Heart left ventricle (tissue), 16 donors: ENCODE results near the gene FOXN1. TPM values are rescaled to one million over a fixed set of nuclear protein-coding genes. Genes with fewer than 3 reads are reported as not detected.

Experiments
- ATAC-seq, 4 donors: fragments of 200-7000 bp; cut with Tn5 transposase; one replicate each; pipeline ENCODE4 v1.9.1; 2020 to 2022; ENCODE audit warnings: moderate library complexity in 4 of 4, mild to moderate bottlenecking in 3 of 4, moderate number of reproducible peaks in 1 of 4
- DNase-seq, 5 donors: peaks; one replicate each; pipeline ENCODE4 v3.0.0-alpha.2; 2020
- H3K27ac ChIP-seq, 12 donors: fragments of 200-600 bp; sonication (generic) in 4 of 12; one replicate each; pipeline versions ENCODE4 v1.5.0 to v1.8.0; 2016 to 2022; ENCODE audit warnings: mild to moderate bottlenecking in 2 of 12
- H3K27me3 ChIP-seq, 9 donors: fragments of 200-600 bp; sonication (generic) in 2 of 9; one replicate each; pipeline versions ENCODE4 v1.5.1 to v1.8.0; 2016 to 2022; ENCODE audit warnings: mild to moderate bottlenecking in 3 of 9
- H3K36me3 ChIP-seq, 9 donors: fragments of 200-600 bp; sonication (generic) in 2 of 9; one replicate each; pipeline versions ENCODE4 v1.5.0 to v1.8.0; 2018 to 2022; ENCODE audit warnings: mild to moderate bottlenecking in 2 of 9
- H3K4me1 ChIP-seq, 12 donors: fragments of 200-600 bp; sonication (generic) in 4 of 12; one replicate each; pipeline versions ENCODE4 v1.5.0 to v1.8.0; 2016 to 2022; ENCODE audit warnings: mild to moderate bottlenecking in 3 of 12
- H3K4me3 ChIP-seq, 12 donors: fragments of 200-600 bp; sonication (generic) in 4 of 12; one replicate each; pipeline versions ENCODE4 v1.5.0 to v1.8.0; 2017 to 2022; ENCODE audit warnings: mild to moderate bottlenecking in 9 of 12, moderate library complexity in 4 of 12
- H3K9me3 ChIP-seq, 12 donors: fragments of 200-600 bp; sonication (generic) in 4 of 12; one replicate each; pipeline versions ENCODE4 v1.5.0 to v1.8.0; 2016 to 2022; ENCODE audit warnings: mild to moderate bottlenecking in 1 of 12
- CTCF ChIP-seq, 12 donors: fragments of 200-600 bp; sonication (generic) in 4 of 12; IDR thresholded peaks; one replicate each; pipeline versions ENCODE4 v1.5.0 to v1.8.0; 2018 to 2022; ENCODE audit warnings: antibody characterized with exemption in 12 of 12, mild to moderate bottlenecking in 5 of 12
- POLR2A ChIP-seq, 2 donors: fragments of 450-650 bp; IDR thresholded peaks; one replicate each; pipeline ENCODE4 v1.6.1; 2017; ENCODE audit warnings: antibody characterized with exemption in 2 of 2, mild to moderate bottlenecking in 2 of 2, moderate library complexity in 2 of 2
- WGBS, 4 donors: extraction: QIAGEN DNeasy Blood & Tissue Kit in 2 of 4; methylation state at CpG; one replicate each; pipeline versions ENCODE4 v1.1.5 to v1.1.7; 2013 to 2018; 5-methylcytosine and 5-hydroxymethylcytosine counted together
- intact Hi-C, 10 donors: fragments of 100-400 bp; cut with DNase I; formaldehyde crosslinking; loops; one replicate each; pipeline versions ENCODE4 v1.11.1 to v1.14.2; 2022
- polyA plus RNA-seq, 2 donors: library from polyadenylated mRNA; stranded (reverse); fragments of 200-250 nt; gene quantifications; one replicate each; pipeline ENCODE4 v1.2.3, GENCODE V29; 2013
- total RNA-seq, 9 donors: library from RNA; depleted of rRNA in 2 of 9; stranded (reverse); fragments of >200 nt in 2 of 9; fragmentation: NEBNext Ultra II Directional in 3 of 9; extraction: Animal tissue kit (Norgen Biotek cat#: 25700) in 3 of 9; gene quantifications; one replicate each; pipeline versions ENCODE4 v1.1.0 to v1.2.4, GENCODE V29; 2016 to 2023
- donor health status: ischemic (EF 13 %, LVEDD 7.1; RV severe dilation, severe dysfunction).
- donor health status: healthy with polysubstance abuse.
- donor health status: DM: no; HTN: yes; CAD: no.
- donor health status: DM: no; HTN: no; CAD: no.
- donor health status: ischemic (EF 25% LVEDD 6.9; RV normal size, moderate dysfunction).
- donor health status: ischemic (EF 25% LVEDD 5.7; RV mildly dilated, moderate dysfunction).
- donor health status: healthy.
- donor health status: DM: yes; HTN: yes; CAD: no.
- donor health status: ischemic (EF 35%, LVEDD 5.7; RV mildly dilated, moderate dysfunction).
- donor health status: nonischemic (EF 11% LVEDD 7.7; RV severe dilation, severe dysfunction).
- donor health status: DM: yes; HTN: yes; CAD: no.
- donor health status: PGD.
- donor health status: ischemic (EF 29% LVEDD 5.4; RV normal size, mild dysfunction).
- donor health status: nonischemic (EF 23%, LVEDD 6.1; RV moderate dilation, normal function).

FOXN1 gene
- total and polyA plus RNA-seq, 11 donors = not detected

DNA sequence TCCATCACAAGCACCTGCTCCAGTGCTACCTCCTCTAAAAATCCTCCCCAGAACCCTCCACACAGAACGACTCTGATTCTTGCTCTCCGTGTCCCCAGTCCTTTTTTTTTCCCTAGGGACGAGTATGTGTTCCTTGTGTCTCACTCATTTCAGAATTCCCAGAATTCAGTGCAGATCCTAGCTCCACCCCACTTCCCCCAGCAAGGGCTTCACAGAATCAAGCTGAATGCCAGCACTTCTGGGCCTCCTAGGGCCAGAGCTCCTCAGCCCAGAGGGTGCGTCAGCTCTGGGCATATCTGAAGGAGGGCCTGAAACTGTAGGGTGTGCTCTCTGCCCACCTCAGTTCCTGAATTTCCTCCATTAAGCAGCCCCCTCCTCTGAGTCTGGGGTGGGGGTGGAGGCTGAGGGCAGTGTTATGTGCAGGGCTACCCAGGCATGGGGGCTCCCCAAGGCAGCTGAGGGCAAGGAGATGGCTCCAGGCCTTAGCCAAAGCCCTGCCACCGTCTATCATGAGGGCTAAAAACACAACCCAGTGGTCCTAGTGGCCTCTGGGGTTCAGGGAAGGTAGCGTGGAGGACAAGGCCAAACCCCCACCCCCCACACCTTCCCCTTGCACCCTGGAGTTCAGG is 39.8 kb downstream of the FOXN1 start:
- no peak for ATAC-seq
- intact Hi-C loops = loop anchor here in 6 of 10 donors (2.0 to 10.0 kb wide), 4 partner anchors 47 to 69 kb away; partner anchors contain the start of gene RSKR (in 4 of the 6)
- WGBS, 4 donors = 68 to 77% (median 72%) methylated on average over 6 of the region's 6 CpGs

DNA sequence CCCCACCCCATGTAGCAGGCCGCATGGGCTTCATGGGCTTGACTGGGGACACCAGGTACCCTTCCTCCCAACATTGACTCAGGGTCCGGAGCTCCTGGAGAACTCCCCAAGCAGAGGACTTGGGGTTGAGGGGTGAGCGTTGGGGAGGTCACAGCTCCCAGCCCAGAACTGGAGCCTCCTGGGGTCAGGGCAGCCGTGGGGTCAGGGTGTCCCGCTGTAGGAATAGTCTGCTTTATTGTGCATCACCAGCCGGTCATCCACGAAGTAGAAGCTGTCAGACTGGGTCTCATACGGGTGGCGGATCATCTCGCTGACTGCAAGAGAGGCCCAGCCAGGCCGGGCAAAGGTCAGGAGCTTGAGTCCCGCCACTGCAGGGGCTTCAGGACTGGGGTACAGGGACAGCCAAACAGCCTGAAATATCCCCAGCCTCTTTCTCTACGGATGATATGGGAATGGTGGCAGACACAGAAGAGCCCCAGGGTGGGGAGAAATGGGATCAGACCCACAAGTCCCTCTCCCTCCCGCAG is 41.0 kb downstream of the FOXN1 start:
- intact Hi-C loops = loop anchor here in 5 of 10 donors (5.0 to 10.0 kb wide), 3 partner anchors 55 to 68 kb away; partner anchors contain the start of gene RSKR (in 4 of the 5)
- DNase-seq (peak in 1 of 5 donors; percentile 52), ATAC-seq (no peak)
- no peak overlapping the region for H3K4me3 ChIP-seq
- H3K9me3 ChIP-seq = no peaks in the 10 kb centered on the region
- H3K36me3 ChIP-seq = peaks cover 0 to 12% (median 6%) of the 10 kb centered on the region in 9 donors
- H3K27ac ChIP-seq = peak overlapping the region in 1 of 12 donors; percentile 84
- WGBS, 4 donors = 92 to 94% (median 93%) methylated on average over 12 to 14 of the region's 14 CpGs
- no peaks in the 10 kb centered on the region for H3K27me3 ChIP-seq
- peaks cover 0 to 43% (median 9%) of the 10 kb centered on the region in 12 donors for H3K4me1 ChIP-seq
- no peak for TF ChIP-seq CTCF (IDR thresholded peaks at IDR 0.05)
- no peak for TF ChIP-seq POLR2A (IDR thresholded peaks at IDR 0.05)

More for the DNA sequence above, 39.8 kb downstream of the FOXN1 start:
- Histone ChIP-seq H3K27me3 (no peaks in the 10 kb centered on the region), H3K4me3 (no peak overlapping the region), H3K27ac (no peak overlapping the region), H3K4me1 (peaks cover 0 to 31% (median 5%) of the 10 kb centered on the region in 12 donors), H3K9me3 (no peaks in the 10 kb centered on the region), H3K36me3 (peaks cover 0 to 12% (median 6%) of the 10 kb centered on the region in 9 donors)
- DNase-seq = peak in 1 of 5 donors; percentile 40
- no peak for TF ChIP-seq CTCF (IDR thresholded peaks at IDR 0.05)
- TF ChIP-seq POLR2A (IDR thresholded peaks at IDR 0.05) = no peak

DNA sequence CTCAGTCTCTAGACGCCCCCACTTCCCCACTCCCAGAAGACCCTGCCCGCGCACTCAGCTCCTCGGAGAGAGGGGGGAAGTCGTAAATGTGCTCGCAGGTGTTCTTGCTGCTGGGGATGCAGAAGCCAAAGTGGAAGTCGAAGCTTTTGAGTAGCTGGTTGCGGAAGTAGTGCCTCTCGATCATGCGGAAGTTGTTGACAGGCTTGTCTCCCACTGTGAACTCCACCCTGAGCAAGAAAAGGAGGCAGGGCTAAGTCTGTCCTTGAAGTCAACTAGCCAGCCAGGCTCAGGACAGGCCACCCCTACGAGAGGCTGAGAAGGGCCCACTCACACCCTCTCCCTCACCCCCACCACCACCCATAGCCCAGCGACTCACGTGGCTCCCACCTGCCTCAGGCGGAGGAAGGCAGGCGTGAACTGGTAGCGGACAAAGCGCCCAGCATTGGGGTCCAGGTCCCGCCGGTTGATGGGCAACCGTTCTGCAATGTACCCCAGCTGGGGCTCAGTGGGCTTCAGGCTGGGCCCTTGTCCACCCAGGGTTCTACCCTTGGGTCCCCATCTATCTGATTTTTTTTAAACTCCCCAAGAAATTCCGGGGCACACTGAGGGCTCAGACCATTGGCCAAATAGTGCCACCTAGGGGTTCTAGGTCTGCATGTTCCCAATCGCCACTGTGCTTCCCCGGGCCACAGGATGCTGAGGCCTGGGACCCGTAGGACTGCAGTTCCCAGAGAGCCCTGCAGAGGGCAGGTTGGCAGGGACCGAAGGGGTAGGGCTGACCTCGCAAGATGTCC is 41.7 kb downstream of the FOXN1 start:
- Histone ChIP-seq H3K4me3 (peak overlapping the region in 1 of 12 donors; percentile 17), H3K4me1 (peaks cover 0 to 47% (median 11%) of the 10 kb centered on the region in 12 donors), H3K27ac (peak overlapping the region in 1 of 12 donors; percentile 84), H3K36me3 (peaks cover 0 to 12% (median 6%) of the 10 kb centered on the region in 9 donors), H3K9me3 (no peaks in the 10 kb centered on the region), H3K27me3 (no peaks in the 10 kb centered on the region)
- 71 to 85% (median 73%) methylated on average over 24 to 26 of the region's 26 CpGs for WGBS, 4 donors
- intact Hi-C loops = loop anchor here in 7 of 10 donors (1.0 to 10.0 kb wide), 6 partner anchors 27 to 67 kb away; partner anchors contain the start of gene RSKR (in 4 of the 7)
- DNase-seq = peak; percentile 70 to 86 (median 76)
- peak; percentile 76 to 94 (median 84) for TF ChIP-seq CTCF (IDR thresholded peaks at IDR 0.05)
- no peak for TF ChIP-seq POLR2A (IDR thresholded peaks at IDR 0.05)
- ATAC-seq = peak; percentile 59 to 73 (median 66)
